Effector memory CD4-positive, alpha-beta T cell (primary cell): ENCODE data around the gene HOXB1.

ENCODE experiments used
- DNase-seq, 3 donors: peaks; one replicate each; pipeline ENCODE4 v3.0.0-alpha.2; 2020
- H3K27ac ChIP-seq: 2 replicates; pipeline ENCODE4 v1.7.0; 2013; ENCODE audit warnings: mild to moderate bottlenecking, low read length, moderate library complexity; ENCODE audit not compliant: insufficient read depth, poor library complexity, severe bottlenecking
- H3K27me3 ChIP-seq: replicated peaks from 2 replicates; pipeline ENCODE4 v1.7.0; 2013; ENCODE audit warnings: mild to moderate bottlenecking, low read length; ENCODE audit not compliant: insufficient read depth, control insufficient read depth, poor library complexity, severe bottlenecking
- H3K36me3 ChIP-seq: 2 replicates; pipeline ENCODE4 v1.7.0; 2013; ENCODE audit warnings: mild to moderate bottlenecking, low read length, moderate library complexity; ENCODE audit not compliant: control insufficient read depth, insufficient read depth
- H3K4me1 ChIP-seq: 2 replicates; pipeline ENCODE4 v1.7.0; 2013; ENCODE audit warnings: low read length, mild to moderate bottlenecking; ENCODE audit not compliant: control insufficient read depth, insufficient read depth, poor library complexity, severe bottlenecking
- H3K4me3 ChIP-seq: 2 replicates; pipeline ENCODE4 v1.7.0; 2013; ENCODE audit warnings: low read length, low read depth, mild to moderate bottlenecking; ENCODE audit not compliant: insufficient read depth, poor library complexity, severe bottlenecking
- H3K9me3 ChIP-seq: 2 replicates; pipeline ENCODE4 v1.7.0; 2013; ENCODE audit warnings: mild to moderate bottlenecking, low read length, moderate library complexity; ENCODE audit not compliant: control insufficient read depth

Gene HOXB1

GRCh38 chr17:48559840-48560817, 29.3 kb upstream of the HOXB1 start:
- Histone ChIP-seq H3K27ac (no peak overlapping the region), H3K27me3 (no peaks in the 10 kb centered on the region)
- DNase-seq: no peak

GRCh38 chr17:48559122-48559839, 28.5 kb upstream of the HOXB1 start:
- Histone ChIP-seq H3K4me1 (no peaks in the 10 kb centered on the region), H3K27me3 (no peaks in the 10 kb centered on the region), H3K27ac (no peak overlapping the region)

More at GRCh38 chr17:48559840-48560817, 29.3 kb upstream of the HOXB1 start:
- Histone ChIP-seq H3K9me3 (no peaks in the 10 kb centered on the region), H3K36me3 (no peaks in the 10 kb centered on the region), H3K4me1 (no peaks in the 10 kb centered on the region), H3K4me3 (no peak overlapping the region)

GRCh38 chr17:48558831-48559121, 28.0 kb upstream of the HOXB1 start:
- Histone ChIP-seq H3K36me3 (no peaks in the 10 kb centered on the region), H3K27ac (no peak overlapping the region), H3K27me3 (no peaks in the 10 kb centered on the region), H3K4me1 (no peaks in the 10 kb centered on the region), H3K4me3 (no peak overlapping the region), H3K9me3 (no peaks in the 10 kb centered on the region)
- no peak for DNase-seq

More at GRCh38 chr17:48559122-48559839, 28.5 kb upstream of the HOXB1 start:
- H3K36me3 ChIP-seq: no peaks in the 10 kb centered on the region
- DNase-seq: no peak
- no peaks in the 10 kb centered on the region for H3K9me3 ChIP-seq
- H3K4me3 ChIP-seq: no peak overlapping the region

- H3K27ac ChIP-seq: no peak overlapping the region
These were observed 27.4 kb upstream of the HOXB1 start for GRCh38 chr17:48558057-48558830.

GRCh38 chr17:48556576-48557401, 26.0 kb upstream of the HOXB1 start:
- Histone ChIP-seq H3K27ac (no peak overlapping the region), H3K4me1 (no peaks in the 10 kb centered on the region), H3K36me3 (no peaks in the 10 kb centered on the region), H3K4me3 (no peak overlapping the region), H3K27me3 (no peaks in the 10 kb centered on the region), H3K9me3 (no peaks in the 10 kb centered on the region)
- no peak for DNase-seq

More at GRCh38 chr17:48558057-48558830, 27.4 kb upstream of the HOXB1 start:
- no peak for DNase-seq
- no peaks in the 10 kb centered on the region for H3K9me3 ChIP-seq
- no peaks in the 10 kb centered on the region for H3K36me3 ChIP-seq
- H3K27me3 ChIP-seq: no peaks in the 10 kb centered on the region
- H3K4me1 ChIP-seq: no peaks in the 10 kb centered on the region
- no peak overlapping the region for H3K4me3 ChIP-seq

GRCh38 chr17:48556229-48556575, 25.4 kb upstream of the HOXB1 start:
- Histone ChIP-seq H3K4me3 (no peak overlapping the region), H3K9me3 (no peaks in the 10 kb centered on the region), H3K4me1 (no peaks in the 10 kb centered on the region), H3K36me3 (no peaks in the 10 kb centered on the region), H3K27ac (no peak overlapping the region), H3K27me3 (no peaks in the 10 kb centered on the region)
- DNase-seq: no peak

GRCh38 chr17:48555258-48556228, 24.7 kb upstream of the HOXB1 start:
- Histone ChIP-seq H3K4me3 (peak overlapping the region; percentile 28), H3K9me3 (no peaks in the 10 kb centered on the region), H3K27ac (no peak overlapping the region), H3K27me3 (no peaks in the 10 kb centered on the region), H3K36me3 (no peaks in the 10 kb centered on the region), H3K4me1 (no peaks in the 10 kb centered on the region)
- DNase-seq: no peak

GRCh38 chr17:48554412-48555257, 23.8 kb upstream of the HOXB1 start:
- no peak for DNase-seq
- H3K36me3 ChIP-seq: no peaks in the 10 kb centered on the region
- H3K9me3 ChIP-seq: no peaks in the 10 kb centered on the region
- H3K4me3 ChIP-seq: no peak overlapping the region
- H3K27ac ChIP-seq: no peak overlapping the region
- H3K27me3 ChIP-seq: no peaks in the 10 kb centered on the region
- H3K4me1 ChIP-seq: no peaks in the 10 kb centered on the region
